GM21423 (cell line): ENCODE measurements around the gene ZNF586.
"Not testable (repeated sequence)": the region's sequence is repeated elsewhere in the genome, so short reads cannot be mapped to it uniquely, and the experiment has no call there.

Experiments
- ATAC-seq: cut with Tn5 transposase; IDR thresholded peaks from one replicate; pipeline ENCODE4 v1.9.1; 2021; ENCODE audit warnings: mild to moderate bottlenecking, moderate library complexity; ENCODE audit not compliant: unreplicated experiment

The ZNF586 gene

GRCh38 chr19:57821501-57821900 lies 52.0 kb downstream of the ZNF586 start:
- ATAC-seq, result not testable (repeated sequence)

GRCh38 chr19:57823155-57823554 lies 53.7 kb downstream of the ZNF586 start:
- not testable (repeated sequence) for ATAC-seq

GRCh38 chr19:57823608-57824007 lies 54.1 kb downstream of the ZNF586 start:
- not testable (repeated sequence) for ATAC-seq

GRCh38 chr19:57825511-57825910 lies 56.0 kb downstream of the ZNF586 start:
- no peak for ATAC-seq

- ATAC-seq, result no peak
These were observed 59.8 kb downstream of the ZNF586 start for GRCh38 chr19:57829316-57829715.

- ATAC-seq, result no peak
These were observed 60.7 kb downstream of the ZNF586 start, which contains the start of gene ZNF587B for GRCh38 chr19:57830071-57830602. Gene ZNF587B (plus strand): TSS chr19:57830299. CDS start chr19:57830529, 230 bp downstream.
